ENCODE measurements around the gene TDRD6.

TDRD6 gene

DNA sequence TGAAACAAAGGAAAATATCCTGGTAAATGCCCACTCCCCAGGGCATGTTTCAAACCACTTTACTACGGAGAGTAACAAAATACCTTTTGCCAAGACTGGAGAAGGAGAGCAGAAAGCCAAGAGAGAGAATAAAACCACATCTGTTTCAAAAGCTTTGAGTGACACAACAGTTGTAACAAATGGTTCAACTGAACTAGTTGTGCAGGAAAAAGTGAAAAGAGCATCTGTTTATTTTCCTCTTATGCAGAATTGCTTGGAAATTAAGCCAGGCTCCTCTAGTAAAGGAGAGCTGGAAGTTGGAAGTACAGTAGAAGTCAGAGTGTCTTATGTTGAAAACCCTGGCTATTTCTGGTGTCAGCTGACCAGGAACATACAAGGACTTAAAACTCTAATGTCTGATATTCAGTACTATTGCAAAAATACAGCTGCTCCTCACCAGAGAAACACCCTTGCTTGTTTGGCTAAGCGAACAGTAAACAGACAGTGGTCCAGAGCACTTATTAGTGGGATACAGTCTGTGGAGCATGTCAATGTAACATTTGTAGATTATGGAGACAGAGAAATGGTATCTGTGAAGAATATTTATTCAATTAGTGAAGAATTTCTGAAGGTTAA is 2.6 kb downstream of the TDRD6 start:
- Histone ChIP-seq H3K36me3 (ENCODE audit: low read depth) (no peaks in the 10 kb centered on the region), H3K27me3 (ENCODE audit: insufficient read depth, poor library complexity, severe bottlenecking) (no peaks in the 10 kb centered on the region), H3K4me3 (ENCODE audit: severe bottlenecking) (no peak overlapping the region), H3K4me1 (ENCODE audit: insufficient read depth, poor library complexity, severe bottlenecking) (no peaks in the 10 kb centered on the region), H3K9me3 (ENCODE audit: severe bottlenecking) (no peaks in the 10 kb centered on the region), H3K27ac (ENCODE audit: poor library complexity, severe bottlenecking) (no peak overlapping the region)
- TF ChIP-seq, protein P1, sequence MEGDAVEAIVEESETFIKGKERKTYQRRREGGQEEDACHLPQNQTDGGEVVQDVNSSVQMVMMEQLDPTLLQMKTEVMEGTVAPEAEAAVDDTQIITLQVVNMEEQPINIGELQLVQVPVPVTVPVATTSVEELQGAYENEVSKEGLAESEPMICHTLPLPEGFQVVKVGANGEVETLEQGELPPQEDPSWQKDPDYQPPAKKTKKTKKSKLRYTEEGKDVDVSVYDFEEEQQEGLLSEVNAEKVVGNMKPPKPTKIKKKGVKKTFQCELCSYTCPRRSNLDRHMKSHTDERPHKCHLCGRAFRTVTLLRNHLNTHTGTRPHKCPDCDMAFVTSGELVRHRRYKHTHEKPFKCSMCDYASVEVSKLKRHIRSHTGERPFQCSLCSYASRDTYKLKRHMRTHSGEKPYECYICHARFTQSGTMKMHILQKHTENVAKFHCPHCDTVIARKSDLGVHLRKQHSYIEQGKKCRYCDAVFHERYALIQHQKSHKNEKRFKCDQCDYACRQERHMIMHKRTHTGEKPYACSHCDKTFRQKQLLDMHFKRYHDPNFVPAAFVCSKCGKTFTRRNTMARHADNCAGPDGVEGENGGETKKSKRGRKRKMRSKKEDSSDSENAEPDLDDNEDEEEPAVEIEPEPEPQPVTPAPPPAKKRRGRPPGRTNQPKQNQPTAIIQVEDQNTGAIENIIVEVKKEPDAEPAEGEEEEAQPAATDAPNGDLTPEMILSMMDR (IDR thresholded peaks at IDR 0.05; ENCODE audit: poor library complexity, severe bottlenecking) = no peak
- ATAC-seq (ENCODE audit: low read depth) = no peak
- no peak for DNase-seq (ENCODE audit: low spot score)

DNA sequence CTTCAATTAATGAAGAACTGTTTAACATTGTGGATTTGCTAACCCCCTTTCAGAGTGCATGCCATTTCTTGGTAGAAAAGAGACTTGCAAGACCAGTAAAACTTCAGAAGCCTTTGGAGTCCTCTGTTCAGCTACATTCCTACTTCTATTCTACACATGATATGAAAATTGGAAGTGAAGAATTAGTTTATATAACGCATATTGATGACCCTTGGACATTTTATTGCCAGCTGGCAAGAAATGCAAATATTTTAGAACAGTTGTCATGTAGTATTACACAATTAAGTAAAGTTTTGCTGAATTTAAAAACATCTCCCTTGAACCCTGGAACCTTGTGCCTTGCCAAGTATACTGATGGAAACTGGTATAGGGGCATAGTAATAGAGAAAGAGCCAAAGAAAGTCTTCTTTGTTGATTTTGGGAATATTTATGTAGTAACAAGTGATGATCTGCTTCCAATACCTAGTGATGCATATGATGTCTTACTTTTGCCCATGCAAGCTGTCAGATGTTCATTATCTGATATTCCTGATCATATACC is 3.3 kb downstream of the TDRD6 start:
- DNase-seq (ENCODE audit: low spot score) (no peak), ATAC-seq (ENCODE audit: low read depth) (no peak)
- no peaks in the 10 kb centered on the region for H3K27me3 ChIP-seq (ENCODE audit: insufficient read depth, poor library complexity, severe bottlenecking)
- no peak overlapping the region for H3K27ac ChIP-seq (ENCODE audit: poor library complexity, severe bottlenecking)
- H3K4me1 ChIP-seq (ENCODE audit: insufficient read depth, poor library complexity, severe bottlenecking) = no peaks in the 10 kb centered on the region
- no peaks in the 10 kb centered on the region for H3K9me3 ChIP-seq (ENCODE audit: severe bottlenecking)
- H3K4me3 ChIP-seq (ENCODE audit: severe bottlenecking) = no peak overlapping the region
- H3K36me3 ChIP-seq (ENCODE audit: low read depth) = no peaks in the 10 kb centered on the region
- TF ChIP-seq, protein P1 (IDR thresholded peaks at IDR 0.05; ENCODE audit: poor library complexity, severe bottlenecking) = no peak

DNA sequence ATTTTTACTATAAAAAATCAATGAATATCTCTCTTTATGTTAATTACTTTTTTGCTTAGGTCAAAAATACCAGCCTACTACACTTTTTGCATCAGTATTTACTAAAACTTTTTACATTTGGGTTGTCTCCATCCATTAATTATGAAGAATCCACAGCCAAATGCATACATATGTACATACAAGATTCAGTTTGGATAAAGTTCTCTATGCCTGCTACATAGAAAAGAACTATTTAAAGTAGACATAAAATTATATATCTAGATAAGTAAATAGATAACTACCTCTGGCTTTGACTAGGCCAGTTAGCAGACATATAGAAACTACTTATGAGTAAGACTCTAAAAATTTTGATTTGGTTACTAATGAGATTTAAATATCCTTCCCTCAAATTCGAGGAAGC is 12.3 kb downstream of the TDRD6 start:
- no peak overlapping the region for H3K27ac ChIP-seq (ENCODE audit: poor library complexity, severe bottlenecking)
- H3K4me1 ChIP-seq (ENCODE audit: insufficient read depth, poor library complexity, severe bottlenecking) = no peaks in the 10 kb centered on the region
- DNase-seq (ENCODE audit: low spot score) (no peak), ATAC-seq (ENCODE audit: low read depth) (no peak)
- no peaks in the 10 kb centered on the region for H3K9me3 ChIP-seq (ENCODE audit: severe bottlenecking)
- H3K4me3 ChIP-seq (ENCODE audit: severe bottlenecking) = no peak overlapping the region
- TF ChIP-seq, protein P1 (IDR thresholded peaks at IDR 0.05; ENCODE audit: poor library complexity, severe bottlenecking) = no peak
- no peaks in the 10 kb centered on the region for H3K36me3 ChIP-seq (ENCODE audit: low read depth)
- no peaks in the 10 kb centered on the region for H3K27me3 ChIP-seq (ENCODE audit: insufficient read depth, poor library complexity, severe bottlenecking)

DNA sequence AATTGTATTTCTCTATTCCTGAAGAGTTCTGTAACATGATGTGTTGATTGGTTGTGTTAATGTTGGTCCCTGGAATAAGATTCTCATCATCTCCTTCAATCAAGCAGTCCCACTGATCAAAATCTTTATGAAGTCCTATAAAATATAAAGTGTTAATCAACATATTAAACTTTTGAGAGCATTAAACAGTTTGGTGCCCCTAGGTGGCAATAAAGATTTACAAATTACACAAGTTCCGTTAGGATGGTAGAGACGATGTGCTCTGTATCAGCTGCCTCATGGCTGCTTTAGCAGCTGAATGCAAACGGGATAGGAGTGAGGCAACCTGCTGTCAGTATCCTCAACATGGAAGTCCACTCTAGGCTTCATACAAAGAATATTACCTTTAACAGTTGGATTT is 16.9 kb downstream of the TDRD6 start:
- Histone ChIP-seq H3K27me3 (ENCODE audit: insufficient read depth, poor library complexity, severe bottlenecking) (no peaks in the 10 kb centered on the region), H3K36me3 (ENCODE audit: low read depth) (no peaks in the 10 kb centered on the region), H3K4me1 (ENCODE audit: insufficient read depth, poor library complexity, severe bottlenecking) (no peaks in the 10 kb centered on the region), H3K4me3 (ENCODE audit: severe bottlenecking) (no peak overlapping the region), H3K9me3 (ENCODE audit: severe bottlenecking) (no peaks in the 10 kb centered on the region), H3K27ac (ENCODE audit: poor library complexity, severe bottlenecking) (no peak overlapping the region)
- DNase-seq (ENCODE audit: low spot score) (no peak), ATAC-seq (ENCODE audit: low read depth) (peak; percentile 82)
- TF ChIP-seq, protein P1 (IDR thresholded peaks at IDR 0.05; ENCODE audit: poor library complexity, severe bottlenecking) = peak; percentile 59

DNA sequence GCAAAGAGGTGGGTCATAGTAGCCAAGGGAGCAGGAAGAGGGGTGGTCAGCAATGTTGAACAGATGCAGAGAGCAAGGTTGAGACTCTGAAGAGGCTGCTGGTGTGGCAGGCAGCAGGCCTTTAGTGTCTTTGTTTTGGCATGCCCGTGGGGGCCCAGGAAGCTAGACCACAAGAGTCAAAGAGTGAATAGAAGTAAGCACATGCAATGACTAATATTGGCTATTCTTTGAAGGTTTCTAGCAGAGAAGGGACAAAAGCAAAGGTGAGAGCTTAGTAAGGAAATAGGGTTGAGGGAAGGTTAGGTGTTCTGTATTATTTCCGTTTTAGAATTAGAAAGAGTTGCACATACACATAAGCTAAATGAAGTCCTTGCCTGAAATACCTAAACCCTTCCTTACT is 18.8 kb downstream of the TDRD6 start:
- Histone ChIP-seq H3K9me3 (ENCODE audit: severe bottlenecking) (no peaks in the 10 kb centered on the region), H3K4me3 (ENCODE audit: severe bottlenecking) (no peak overlapping the region), H3K27me3 (ENCODE audit: insufficient read depth, poor library complexity, severe bottlenecking) (no peaks in the 10 kb centered on the region), H3K36me3 (ENCODE audit: low read depth) (no peaks in the 10 kb centered on the region), H3K27ac (ENCODE audit: poor library complexity, severe bottlenecking) (no peak overlapping the region), H3K4me1 (ENCODE audit: insufficient read depth, poor library complexity, severe bottlenecking) (no peaks in the 10 kb centered on the region)
- DNase-seq (ENCODE audit: low spot score) (no peak), ATAC-seq (ENCODE audit: low read depth) (no peak)
- TF ChIP-seq, protein P1 (IDR thresholded peaks at IDR 0.05; ENCODE audit: poor library complexity, severe bottlenecking) = no peak

Data from RWPE2 (cell line).